Activated CD8-positive, alpha-beta memory T cell treated with anti-CD3 and anti-CD28 coated beads, Interleukin-2, amount 50 U/mL, for 4 hours (primary cell): ENCODE results near the gene ZNF30.
"Not testable (repeated sequence)": the region's sequence is repeated elsewhere in the genome, so short reads cannot be mapped to it uniquely, and the experiment has no call there.

ENCODE experiments used
- DNase-seq: peaks from one replicate; pipeline ENCODE4 v3.0.0-alpha.2; 2020

ZNF30 gene

GRCh38 chr19:34990578-34991192 is 64.0 kb downstream of the ZNF30 start:
- DNase-seq: no peak

GRCh38 chr19:34991542-34992333 is 65.0 kb downstream of the ZNF30 start:
- DNase-seq: no peak

- not testable (repeated sequence) for DNase-seq
Measured at GRCh38 chr19:34992582-34992981, 65.9 kb downstream of the ZNF30 start.

- no peak for DNase-seq
Measured at GRCh38 chr19:34994286-34994642, 67.6 kb downstream of the ZNF30 start.
